HG03039 (cell line): Measurements from ENCODE around the gene WRAP73.

Experiments used
- ATAC-seq: cut with Tn5 transposase; IDR thresholded peaks from one replicate; pipeline ENCODE4 v1.9.1; 2021; ENCODE audit warnings: mild to moderate bottlenecking, moderate library complexity; ENCODE audit not compliant: unreplicated experiment

WRAP73 gene

DNA sequence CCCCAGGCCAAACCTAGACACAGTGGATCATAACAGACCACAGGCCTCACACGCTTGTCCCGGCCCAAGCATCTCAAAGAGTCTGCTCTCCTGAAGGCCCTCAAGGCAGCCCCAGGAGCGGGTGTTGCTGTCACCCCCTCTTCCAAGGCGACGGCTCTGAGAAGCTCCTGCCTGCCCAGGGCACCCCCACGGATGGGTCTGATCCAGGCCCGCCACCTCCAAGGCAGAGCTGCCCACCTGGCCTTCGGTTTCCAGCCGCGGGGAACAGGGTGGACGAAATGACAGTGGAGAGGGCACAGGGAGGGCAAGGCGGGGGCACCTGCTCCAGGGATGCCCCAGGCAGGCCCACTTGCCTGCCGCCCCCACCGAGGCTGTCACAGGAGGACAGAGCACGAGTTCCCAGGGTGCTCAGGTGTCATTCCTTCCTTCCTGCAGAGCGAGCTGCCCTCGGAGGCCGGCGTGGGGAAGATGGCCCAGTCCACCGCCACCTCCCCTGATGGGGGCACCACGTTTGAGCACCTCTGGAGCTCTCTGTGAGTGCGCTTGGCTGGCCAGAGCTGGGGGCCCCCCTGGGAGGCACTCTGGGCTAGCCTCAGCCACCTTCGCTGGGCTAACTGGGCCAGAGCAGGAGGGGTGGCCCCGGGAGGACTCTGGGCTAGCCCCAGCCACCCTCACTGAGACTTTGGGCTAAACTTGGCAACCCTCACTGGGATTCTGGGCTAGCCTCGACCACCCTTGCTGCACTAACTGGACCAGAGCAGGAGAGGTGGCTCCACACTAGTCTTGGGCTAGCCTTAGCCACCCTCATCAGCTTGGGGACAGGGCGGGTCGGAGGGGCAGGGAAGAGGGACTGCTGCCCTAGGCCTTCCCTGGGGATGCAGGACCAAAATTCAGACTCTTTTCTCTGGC is 32.2 kb upstream of the WRAP73 start:
- ATAC-seq = no peak

DNA sequence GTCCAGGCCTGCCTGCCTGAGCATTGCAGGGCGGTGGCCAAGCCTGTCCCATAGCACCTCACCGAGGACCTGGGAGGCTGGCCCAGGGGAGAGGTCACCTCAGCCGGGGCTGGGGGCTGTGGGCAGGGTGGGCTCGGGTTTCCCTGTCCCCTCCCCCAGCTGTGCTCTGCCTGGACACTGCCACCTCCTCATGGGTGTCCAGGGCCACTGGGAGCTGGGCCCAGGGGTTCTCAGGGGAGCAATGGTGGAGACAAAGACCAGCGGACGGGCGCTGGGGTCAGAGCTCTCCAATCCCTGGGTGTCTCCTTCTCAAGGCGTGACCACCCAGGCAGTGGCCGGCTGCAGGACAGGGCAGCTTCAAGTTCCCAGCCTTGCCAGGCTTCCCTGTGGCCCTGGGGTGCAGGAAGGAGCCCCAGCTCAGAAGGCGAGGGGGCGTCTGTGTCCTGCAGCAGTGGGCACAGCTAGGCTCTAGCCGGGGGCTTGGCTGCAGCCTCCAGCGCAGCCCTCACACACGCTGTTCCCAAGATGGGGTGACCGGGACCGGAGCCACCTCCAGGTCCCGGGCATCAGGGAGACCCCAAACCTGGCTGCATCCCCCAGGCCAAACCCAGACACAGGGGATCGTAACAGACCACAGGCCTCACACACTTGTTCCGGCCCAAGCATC is 31.5 kb upstream of the WRAP73 start:
- no peak for ATAC-seq

DNA sequence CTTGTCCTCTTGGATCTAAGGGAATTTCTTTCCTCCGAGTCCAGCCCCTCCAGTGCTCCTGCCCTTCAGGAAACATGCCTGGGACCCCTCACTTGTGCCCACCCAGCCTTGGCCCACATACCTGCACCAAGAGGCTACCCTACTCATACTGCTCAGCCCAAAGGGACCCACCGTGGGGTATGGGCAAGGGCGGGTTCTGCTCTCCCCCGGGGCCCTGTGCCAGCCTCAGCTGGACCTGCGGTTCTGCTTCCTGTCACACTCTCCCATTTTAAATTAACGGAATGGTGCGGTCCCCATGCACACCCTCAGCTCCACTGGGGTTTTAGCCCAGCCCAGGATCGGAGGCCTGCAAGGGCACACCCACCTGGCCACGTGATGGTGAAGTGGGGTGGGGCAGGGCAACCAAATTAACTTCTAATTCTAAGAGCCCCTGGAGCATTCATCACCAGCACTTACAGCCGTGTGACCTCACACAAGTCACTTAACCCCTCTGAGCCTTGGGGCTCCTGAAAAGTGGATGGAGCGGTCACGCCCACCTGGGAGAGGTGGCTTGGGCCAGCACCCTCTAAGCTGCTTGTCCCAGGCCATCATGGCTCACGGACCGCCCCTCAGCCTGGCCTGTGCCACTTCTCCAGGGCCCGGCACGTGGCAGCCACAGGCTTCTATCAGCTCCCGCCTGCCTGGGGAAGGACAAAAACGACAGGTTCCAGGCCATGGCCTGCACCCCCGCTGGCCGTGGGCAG is 30.8 kb upstream of the WRAP73 start:
- ATAC-seq = no peak

- ATAC-seq = no peak
These were observed 30.0 kb upstream of the WRAP73 start for GRCh38 chr1:3679799-3680453.

GRCh38 chr1:3679098-3679555 is 29.2 kb upstream of the WRAP73 start:
- ATAC-seq = no peak

DNA sequence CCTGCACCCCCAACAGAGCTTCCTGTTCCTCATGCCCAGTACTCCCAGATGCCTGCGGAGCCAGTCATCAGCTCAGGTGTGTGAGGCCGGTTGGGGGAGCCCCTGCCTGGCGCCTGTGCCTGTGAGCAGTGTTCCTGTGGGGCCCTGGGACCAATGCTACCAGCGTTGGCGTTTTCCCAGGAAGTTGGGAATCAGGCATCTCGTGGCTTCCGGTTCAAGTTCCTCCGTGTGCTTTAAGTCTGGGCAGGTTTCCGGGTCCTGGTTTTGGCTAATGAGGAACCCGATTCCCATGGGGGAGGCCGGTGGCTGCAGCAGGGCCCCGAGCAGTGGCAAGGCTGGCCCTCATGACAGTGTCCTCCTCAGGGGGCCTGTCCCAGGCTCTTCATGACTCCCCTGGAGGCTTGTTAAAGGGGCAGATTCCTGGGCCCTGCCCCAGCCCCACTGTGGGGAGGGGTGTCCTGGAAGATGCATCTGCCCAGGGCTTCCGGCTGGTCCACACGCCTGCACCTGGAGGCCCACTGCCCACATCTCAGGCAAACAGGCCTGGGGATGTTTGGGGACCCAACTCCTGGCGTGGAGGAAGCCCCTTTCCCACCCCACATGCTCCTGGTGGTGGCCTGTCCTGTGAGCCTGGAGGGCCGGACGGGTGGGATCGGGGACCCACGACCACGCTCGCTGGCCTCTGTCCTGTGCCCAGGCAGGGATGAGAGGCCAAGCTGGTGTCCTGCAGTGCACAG is 28.6 kb upstream of the WRAP73 start:
- ATAC-seq = no peak

- ATAC-seq = no peak
These were observed 27.6 kb upstream of the WRAP73 start for GRCh38 chr1:3677484-3677883.

GRCh38 chr1:3676581-3677470 is 26.9 kb upstream of the WRAP73 start:
- peak; percentile 45 for ATAC-seq

GRCh38 chr1:3675436-3675835 is 25.5 kb upstream of the WRAP73 start:
- no peak for ATAC-seq

DNA sequence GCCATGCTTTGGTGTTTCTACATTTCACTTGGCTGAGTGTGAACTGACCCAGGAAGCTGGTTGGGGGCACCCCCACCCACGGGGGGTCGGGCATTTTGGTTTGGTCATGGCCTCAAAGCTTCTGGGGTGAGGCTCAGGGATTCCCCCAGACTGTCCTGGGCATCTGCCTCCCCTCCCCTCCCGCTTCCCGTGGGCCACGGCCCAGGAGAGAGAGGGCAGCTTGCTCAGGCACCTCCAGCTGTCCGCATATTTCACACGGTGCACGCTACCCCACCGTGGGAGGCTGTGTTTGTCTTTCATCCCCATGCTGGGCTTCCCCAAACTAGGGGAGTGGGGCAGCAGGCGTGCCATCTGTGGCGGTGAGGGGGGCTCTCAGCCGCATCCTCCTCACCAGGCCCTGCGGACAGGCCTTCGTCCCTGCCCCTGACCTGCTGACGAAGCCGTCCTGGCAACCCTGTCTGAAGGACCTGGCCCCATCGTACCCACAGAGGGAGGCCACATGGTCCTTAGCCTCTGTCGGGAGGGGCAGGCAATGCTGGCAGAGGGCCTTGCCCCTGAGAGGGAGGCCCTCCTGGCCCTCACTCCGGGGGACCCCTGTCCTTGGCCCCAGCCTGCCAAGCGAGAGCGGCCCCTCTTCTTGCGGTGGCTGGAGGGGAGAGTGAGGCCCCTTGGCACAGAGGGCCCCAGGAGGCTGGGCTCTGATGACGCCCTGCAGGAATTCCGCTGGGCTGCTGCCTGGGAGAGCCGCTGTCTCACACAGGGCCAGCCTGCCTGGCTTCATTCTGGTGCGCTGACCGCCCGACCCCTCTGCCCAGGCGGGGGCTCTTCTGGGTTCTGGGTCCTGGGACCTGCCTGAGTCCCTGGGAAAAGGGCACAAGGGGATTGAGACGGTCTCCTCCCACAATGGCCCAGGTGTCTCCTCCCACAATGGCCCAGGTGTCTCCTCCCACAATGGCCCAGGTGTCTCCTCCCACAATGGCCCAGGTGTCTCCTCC is 24.5 kb upstream of the WRAP73 start:
- no peak for ATAC-seq

DNA sequence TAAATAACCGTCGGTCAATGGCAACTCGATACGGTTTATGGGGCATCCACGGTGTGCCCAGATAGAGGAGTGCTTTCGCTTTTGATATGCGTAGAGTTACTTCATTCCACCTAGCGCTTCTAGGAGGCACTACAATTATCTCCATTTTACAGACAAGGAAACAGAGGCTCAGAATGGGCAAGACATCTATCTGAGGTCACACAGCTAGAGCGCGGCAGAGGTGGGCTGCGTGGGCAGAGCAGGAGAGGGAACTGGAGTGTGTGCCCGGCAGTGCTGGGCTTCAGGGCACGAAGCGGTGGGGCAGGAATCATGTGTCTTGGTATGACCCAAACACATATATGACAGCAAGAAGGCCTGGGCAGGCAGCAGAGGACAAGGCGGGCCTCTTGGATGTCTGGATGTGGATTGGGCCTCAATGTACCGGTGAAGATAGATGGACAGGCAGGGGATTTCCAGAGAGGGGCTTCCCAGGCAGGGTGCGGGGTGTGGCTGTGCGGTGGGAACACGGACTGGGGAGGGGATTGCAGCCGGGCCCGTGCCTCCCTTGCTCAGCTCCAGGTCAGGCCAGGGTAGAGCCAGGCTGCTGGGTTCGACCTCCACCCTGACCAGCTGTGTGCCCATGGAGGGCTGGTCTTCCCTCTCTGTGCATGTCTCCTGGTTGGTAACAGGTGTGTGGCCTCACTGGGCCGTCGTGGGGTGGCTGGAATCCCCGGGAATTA is 23.6 kb upstream of the WRAP73 start:
- ATAC-seq = no peak

DNA sequence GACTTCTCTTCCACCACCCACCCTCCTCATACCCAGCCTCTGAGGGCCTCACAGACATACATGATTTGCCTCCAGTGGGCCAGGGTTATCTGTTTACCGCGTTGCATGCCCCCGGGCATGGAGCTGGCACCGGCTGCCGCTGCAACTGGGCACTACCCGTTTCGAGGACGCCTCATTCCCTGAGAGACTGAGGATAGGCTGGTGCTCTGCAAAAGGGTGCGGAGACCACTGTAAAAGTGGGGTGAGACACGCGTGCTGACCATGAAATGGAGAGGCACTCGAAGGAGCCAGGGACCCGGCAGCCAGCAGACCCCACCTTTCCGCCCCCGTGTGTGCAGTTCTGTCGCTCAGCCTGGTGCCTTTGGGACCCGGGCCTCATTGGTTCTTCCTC is 23.1 kb upstream of the WRAP73 start:
- ATAC-seq = no peak

DNA sequence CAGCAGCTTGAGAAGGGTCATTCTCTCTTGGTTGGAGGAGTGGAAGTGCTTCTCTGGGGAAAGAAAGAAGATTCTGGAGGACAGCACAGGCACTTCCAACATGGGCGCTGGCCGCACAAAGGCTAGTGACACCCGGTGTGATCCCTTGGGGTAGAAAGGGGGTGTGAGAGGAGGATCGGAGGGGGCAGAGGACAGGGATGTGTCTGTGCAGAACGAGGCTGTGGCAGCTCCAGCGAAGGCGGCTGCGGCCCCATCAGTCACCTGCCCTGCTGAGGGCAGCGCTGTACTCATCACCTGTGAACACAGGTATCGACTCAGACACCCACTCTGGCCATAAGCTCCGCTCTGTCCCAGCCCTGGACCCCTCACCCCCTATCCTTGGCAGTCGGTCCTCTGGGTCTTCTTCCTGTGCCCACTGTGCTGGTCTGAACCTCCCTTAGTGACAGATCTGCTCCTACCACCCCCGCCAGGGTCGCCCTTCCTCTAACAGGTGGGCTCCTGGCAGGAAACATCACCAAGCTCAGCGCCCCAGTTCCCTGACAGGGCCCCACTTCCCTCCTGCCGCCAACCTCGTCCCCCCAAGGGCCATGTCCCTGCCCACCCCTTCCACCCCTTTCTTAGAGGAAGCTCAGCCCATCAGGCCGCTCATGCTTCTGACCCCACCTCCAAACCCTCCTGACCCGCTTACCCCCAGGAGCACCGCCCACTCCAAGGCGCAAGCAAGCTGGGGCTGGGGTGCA is 22.5 kb upstream of the WRAP73 start:
- ATAC-seq = no peak

DNA sequence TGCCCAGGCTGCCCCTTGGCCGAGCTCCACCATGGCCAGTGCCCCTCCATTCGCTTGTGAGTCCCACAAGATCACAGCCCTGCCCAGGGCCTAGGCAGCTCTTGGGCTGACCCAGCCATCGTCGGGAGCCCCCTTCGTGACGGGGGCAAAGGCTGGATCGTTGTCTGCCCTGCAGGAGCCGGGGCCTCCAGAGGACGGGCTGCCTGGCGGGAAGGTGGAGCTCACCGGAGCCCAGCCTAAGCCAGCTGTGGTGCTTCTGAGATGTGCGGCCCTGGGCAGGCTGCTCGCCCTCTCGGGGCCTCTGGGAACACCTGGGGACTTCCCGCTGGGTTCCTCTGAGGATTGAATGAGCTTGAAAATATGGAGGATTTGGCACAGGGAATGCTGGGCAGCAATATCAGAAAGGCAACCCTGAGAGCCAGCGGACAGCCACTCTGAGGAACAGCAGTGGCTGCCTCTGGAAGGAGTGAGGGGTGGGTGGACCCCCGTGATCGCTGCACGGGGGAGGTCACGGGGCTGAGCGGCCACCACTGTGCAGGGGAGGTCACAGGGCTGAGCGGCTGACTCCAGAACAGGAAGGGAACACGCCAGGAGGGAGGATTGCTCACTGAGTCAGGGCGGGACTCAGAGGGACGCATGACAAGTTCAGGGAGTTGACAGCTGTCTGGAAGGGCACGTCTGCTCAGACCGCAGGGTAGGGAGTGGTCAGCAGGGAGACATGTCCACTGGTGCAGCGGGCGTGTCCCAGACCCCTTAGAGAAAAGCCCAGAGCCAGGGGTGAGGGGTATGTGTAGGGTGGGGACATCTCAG is 21.7 kb upstream of the WRAP73 start:
- no peak for ATAC-seq

DNA sequence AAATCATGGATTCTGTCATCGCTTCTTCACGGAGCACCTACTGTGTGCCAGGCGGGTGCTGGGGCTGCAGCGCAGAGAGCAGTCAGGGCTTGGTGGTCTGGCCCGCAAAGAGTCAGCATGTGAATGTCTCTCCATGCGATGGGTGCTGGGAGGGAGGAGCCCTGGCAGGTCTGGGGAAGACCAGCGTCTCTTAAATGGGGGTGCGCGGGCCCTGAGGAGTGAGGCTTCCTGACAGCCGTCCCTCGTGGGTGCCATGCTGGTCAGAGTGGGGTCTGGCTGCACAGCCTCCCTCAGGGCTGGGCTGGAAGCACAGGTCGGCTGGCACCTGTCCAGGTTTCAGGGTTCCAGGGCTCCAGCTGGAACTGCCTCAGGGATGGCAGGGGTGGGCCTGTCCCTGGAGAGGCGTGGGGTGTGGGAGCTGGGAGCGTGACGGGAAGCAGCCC is 20.9 kb upstream of the WRAP73 start:
- ATAC-seq = no peak

DNA sequence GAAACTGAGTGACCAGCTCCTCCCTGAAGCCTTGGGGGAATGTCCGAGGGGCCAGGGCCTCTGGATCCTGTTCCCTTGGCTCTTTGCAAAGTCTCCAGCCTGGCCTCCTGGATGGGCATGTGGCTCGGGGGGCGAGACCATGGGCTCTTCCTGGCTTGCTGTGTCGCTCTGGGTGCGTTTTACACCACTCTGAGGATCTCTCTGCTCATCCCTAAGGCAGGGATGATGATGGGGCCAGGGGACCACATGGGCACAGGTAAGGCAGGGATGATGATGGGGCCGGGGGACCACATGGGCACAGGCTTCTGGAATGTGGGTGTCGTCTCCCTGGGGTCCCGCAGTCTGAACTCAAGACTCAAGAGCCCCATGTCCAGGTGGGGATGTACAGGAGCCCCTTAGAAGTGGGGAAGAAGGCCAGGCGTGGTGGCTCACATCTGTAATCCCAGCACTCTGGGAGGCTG is 20.1 kb upstream of the WRAP73 start:
- ATAC-seq = no peak
